Measurements from ENCODE around the gene SPON1. TPM values are rescaled to one million over a fixed set of nuclear protein-coding genes. Genes with fewer than 3 reads are reported as not detected.

The SPON1 gene
- total and polyA plus RNA-seq, 4 donors = 0.72 to 4.9 (median 1.2) TPM

- H3K9ac ChIP-seq (ENCODE audit: low read depth in 1 of 2, low read length in 2 of 2) = no peak overlapping the region
- no peak for DNase-seq (ENCODE audit: low spot score)
- no peak overlapping the region for H3K4me3 ChIP-seq (ENCODE audit: low read depth in 1 of 3, low read length in 3 of 3)
- no peaks in the 10 kb centered on the region for H3K4me1 ChIP-seq (ENCODE audit: control insufficient read depth in 4 of 4, insufficient read depth in 4 of 4, low read length in 3 of 4)
- no peak overlapping the region for H3K27ac ChIP-seq (ENCODE audit: low read depth in 1 of 2, low read length in 2 of 2)
- H3K27me3 ChIP-seq (ENCODE audit: control insufficient read depth in 4 of 4, insufficient read depth in 4 of 4, low read length in 3 of 4) = peaks cover 0 to 3% (median 0%) of the 10 kb centered on the region in 4 donors
- TF ChIP-seq REST (IDR thresholded peaks at IDR 0.05) (no peak), EGR1 (IDR thresholded peaks at IDR 0.05; ENCODE audit: low read depth in 2 of 2) (no peak), CTCF (IDR thresholded peaks at IDR 0.05; ENCODE audit: low read depth, low read length, missing input control) (no peak)
- H3K36me3 ChIP-seq (ENCODE audit: control insufficient read depth in 4 of 4, insufficient read depth in 3 of 4, low read depth in 1 of 4, low read length in 3 of 4) = no peaks in the 10 kb centered on the region
- peaks cover 2 to 15% (median 6%) of the 10 kb centered on the region in 4 donors for H3K9me3 ChIP-seq (ENCODE audit: control insufficient read depth in 4 of 4, low read length in 3 of 4)
- WGBS = 84% methylated on average over 4 of the region's 4 CpGs
Measured at GRCh38 chr11:13997881-13998280, 35.4 kb downstream of the SPON1 start.

GRCh38 chr11:13999704-14000103 lies 37.2 kb downstream of the SPON1 start:
- Histone ChIP-seq H3K36me3 (ENCODE audit: control insufficient read depth in 4 of 4, insufficient read depth in 3 of 4, low read depth in 1 of 4, low read length in 3 of 4) (no peaks in the 10 kb centered on the region), H3K9me3 (ENCODE audit: control insufficient read depth in 4 of 4, low read length in 3 of 4) (peaks cover 2 to 15% (median 6%) of the 10 kb centered on the region in 4 donors), H3K4me3 (ENCODE audit: low read depth in 1 of 3, low read length in 3 of 3) (no peak overlapping the region), H3K27me3 (ENCODE audit: control insufficient read depth in 4 of 4, insufficient read depth in 4 of 4, low read length in 3 of 4) (peaks cover 0 to 4% (median 0%) of the 10 kb centered on the region in 4 donors), H3K9ac (ENCODE audit: low read depth in 1 of 2, low read length in 2 of 2) (no peak overlapping the region), H3K4me1 (ENCODE audit: control insufficient read depth in 4 of 4, insufficient read depth in 4 of 4, low read length in 3 of 4) (no peaks in the 10 kb centered on the region), H3K27ac (ENCODE audit: low read depth in 1 of 2, low read length in 2 of 2) (no peak overlapping the region)
- TF ChIP-seq SP1 (IDR thresholded peaks at IDR 0.05) (no peak), EGR1 (IDR thresholded peaks at IDR 0.05; ENCODE audit: low read depth in 2 of 2) (no peak), ZBTB33 (IDR thresholded peaks at IDR 0.05) (no peak)
- DNase-seq (ENCODE audit: low spot score) = no peak

GRCh38 chr11:14001597-14001996 lies 39.1 kb downstream of the SPON1 start:
- 93% methylated on average over 2 of the region's 2 CpGs for WGBS
- H3K9me3 ChIP-seq (ENCODE audit: control insufficient read depth in 4 of 4, low read length in 3 of 4) = peaks cover 2 to 15% (median 6%) of the 10 kb centered on the region in 4 donors
- H3K4me3 ChIP-seq (ENCODE audit: low read depth in 1 of 3, low read length in 3 of 3) = no peak overlapping the region
- no peak for TF ChIP-seq NR2F2 (IDR thresholded peaks at IDR 0.05)
- no peak for TF ChIP-seq GABPA (IDR thresholded peaks at IDR 0.05 in 1 of 2, conservative IDR thresholded peaks at IDR 0.05 in 1 of 2)
- no peak for TF ChIP-seq FOXA2 (IDR thresholded peaks at IDR 0.05)
- no peak for TF ChIP-seq ZBTB33 (IDR thresholded peaks at IDR 0.05)
- H3K27me3 ChIP-seq (ENCODE audit: control insufficient read depth in 4 of 4, insufficient read depth in 4 of 4, low read length in 3 of 4) = peaks cover 0 to 4% (median 0%) of the 10 kb centered on the region in 4 donors
- H3K9ac ChIP-seq (ENCODE audit: low read depth in 1 of 2, low read length in 2 of 2) = no peak overlapping the region
- no peaks in the 10 kb centered on the region for H3K36me3 ChIP-seq (ENCODE audit: control insufficient read depth in 4 of 4, insufficient read depth in 3 of 4, low read depth in 1 of 4, low read length in 3 of 4)
- no peaks in the 10 kb centered on the region for H3K4me1 ChIP-seq (ENCODE audit: control insufficient read depth in 4 of 4, insufficient read depth in 4 of 4, low read length in 3 of 4)
- no peak for DNase-seq (ENCODE audit: low spot score)
- no peak overlapping the region for H3K27ac ChIP-seq (ENCODE audit: low read depth in 1 of 2, low read length in 2 of 2)
